Measurements from ENCODE around the gene LPP. TPM values are rescaled to one million over a fixed set of nuclear protein-coding genes. Genes with fewer than 3 reads are reported as not detected.
A peak's percentile ranks its signal among the peaks of the same experiment; 100 is the strongest.

Gene LPP
- total RNA-seq, 1 donor = 92.1 TPM

- no peak for DNase-seq (ENCODE audit: low read depth)
- H3K4me3 ChIP-seq (ENCODE audit: low read depth, low read length) = no peak overlapping the region
- no peak for TF ChIP-seq CTCF (IDR thresholded peaks at IDR 0.05; ENCODE audit: insufficient read depth, low read length)
These were observed 113.9 kb downstream of the LPP start for GRCh38 chr3:188267790-188268335.

GRCh38 chr3:188268336-188268735 is 114.4 kb downstream of the LPP start:
- no peak for TF ChIP-seq CTCF (IDR thresholded peaks at IDR 0.05; ENCODE audit: insufficient read depth, low read length)
- H3K4me3 ChIP-seq (ENCODE audit: low read depth, low read length) = no peak overlapping the region
- DNase-seq (ENCODE audit: low read depth) = no peak

GRCh38 chr3:188269040-188269439 is 115.1 kb downstream of the LPP start:
- H3K4me3 ChIP-seq (ENCODE audit: low read depth, low read length) = no peak overlapping the region
- no peak for DNase-seq (ENCODE audit: low read depth)
- no peak for TF ChIP-seq CTCF (IDR thresholded peaks at IDR 0.05; ENCODE audit: insufficient read depth, low read length)

GRCh38 chr3:188270423-188270972 is 116.5 kb downstream of the LPP start:
- DNase-seq (ENCODE audit: low read depth) = peak; percentile 96
- H3K4me3 ChIP-seq (ENCODE audit: low read depth, low read length) = no peak overlapping the region
- no peak for TF ChIP-seq CTCF (IDR thresholded peaks at IDR 0.05; ENCODE audit: insufficient read depth, low read length)

- no peak for TF ChIP-seq CTCF (IDR thresholded peaks at IDR 0.05; ENCODE audit: insufficient read depth, low read length)
- no peak overlapping the region for H3K4me3 ChIP-seq (ENCODE audit: low read depth, low read length)
- no peak for DNase-seq (ENCODE audit: low read depth)
These were observed 117.4 kb downstream of the LPP start for GRCh38 chr3:188271226-188271914.

- no peak overlapping the region for H3K4me3 ChIP-seq (ENCODE audit: low read depth, low read length)
- no peak for TF ChIP-seq CTCF (IDR thresholded peaks at IDR 0.05; ENCODE audit: insufficient read depth, low read length)
- peak; percentile 73 for DNase-seq (ENCODE audit: low read depth)
These were observed 118.8 kb downstream of the LPP start for GRCh38 chr3:188272481-188273372.

Measured in fibroblast of the aortic adventitia (primary cell).